H9 (cell line): ENCODE measurements around the gene ZNF451. TPM values are rescaled to one million over a fixed set of nuclear protein-coding genes. Genes with fewer than 3 reads are reported as not detected.
A peak's percentile ranks its signal among the peaks of the same experiment; 100 is the strongest.

Experiments used
- DNase-seq: peaks from one replicate; pipeline ENCODE4 v3.0.0-alpha.2; 2017
- H2AFZ ChIP-seq: one replicate; pipeline ENCODE4 v1.6.1; 2013; ENCODE audit warnings: mild to moderate bottlenecking, low read length, control low read depth, moderate library complexity
- H2AK5ac ChIP-seq: 2 replicates; pipeline ENCODE4 v1.6.1; 2013; ENCODE audit warnings: low read length, control low read depth, mixed read lengths; ENCODE audit not compliant: insufficient read length
- H2BK120ac ChIP-seq: one replicate; pipeline ENCODE4 v1.6.1; 2013; ENCODE audit warnings: low read depth, mild to moderate bottlenecking, low read length, control low read depth, inconsistent platforms; ENCODE audit not compliant: poor library complexity, severe bottlenecking
- H2BK12ac ChIP-seq: 2 replicates; pipeline ENCODE4 v1.6.1; 2013; ENCODE audit warnings: low read length, control low read depth, mixed read lengths, low read depth; ENCODE audit not compliant: insufficient read length
- H2BK15ac ChIP-seq: 2 replicates; pipeline ENCODE4 v1.6.1; 2013; ENCODE audit warnings: low read depth, low read length, control low read depth
- H2BK20ac ChIP-seq: one replicate; pipeline ENCODE4 v1.6.1; 2013; ENCODE audit warnings: low read depth, mild to moderate bottlenecking, low read length, control low read depth, inconsistent platforms; ENCODE audit not compliant: poor library complexity, severe bottlenecking
- H2BK5ac ChIP-seq: 2 replicates; pipeline ENCODE4 v1.6.1; 2013; ENCODE audit warnings: low read length, control low read depth, mixed read lengths; ENCODE audit not compliant: insufficient read length
- H3K14ac ChIP-seq: 2 replicates; pipeline ENCODE4 v1.6.1; 2013; ENCODE audit warnings: low read length, control low read depth; ENCODE audit not compliant: insufficient read depth
- H3K18ac ChIP-seq: 2 replicates; pipeline ENCODE4 v1.6.1; 2013; ENCODE audit warnings: low read depth, mild to moderate bottlenecking, mixed read lengths, low read length, control low read depth; ENCODE audit not compliant: insufficient read length
- H3K23ac ChIP-seq: 2 replicates; pipeline ENCODE4 v1.6.1; 2013; ENCODE audit warnings: low read length, control low read depth, mixed read lengths, low read depth; ENCODE audit not compliant: insufficient read length
- H3K23me2 ChIP-seq: 2 replicates; pipeline ENCODE4 v1.6.1; 2013; ENCODE audit warnings: low read depth, mild to moderate bottlenecking, mixed read lengths, low read length, control low read depth; ENCODE audit not compliant: insufficient read length, poor library complexity, severe bottlenecking
- H3K27ac ChIP-seq: 2 replicates; pipeline ENCODE4 v1.5.1; 2013; ENCODE audit warnings: low read length, control low read depth, mixed read lengths, low read depth; ENCODE audit not compliant: insufficient read length
- H3K27me3 ChIP-seq: 2 replicates; pipeline ENCODE4 v1.6.1; 2013; ENCODE audit warnings: low read length, control low read depth, inconsistent platforms; ENCODE audit not compliant: insufficient read depth
- H3K4ac ChIP-seq: 2 replicates; pipeline ENCODE4 v1.6.1; 2013; ENCODE audit warnings: low read depth, mild to moderate bottlenecking, control low read depth, inconsistent platforms, low read length, moderate library complexity
- H3K4me1 ChIP-seq: 2 replicates; pipeline ENCODE4 v1.6.1; 2013; ENCODE audit warnings: low read length, control low read depth, inconsistent platforms; ENCODE audit not compliant: insufficient read depth
- H3K4me2 ChIP-seq: 2 replicates; pipeline ENCODE4 v1.6.1; 2013; ENCODE audit warnings: low read length, control low read depth, mixed read lengths; ENCODE audit not compliant: insufficient read length, insufficient read depth
- H3K56ac ChIP-seq: 2 replicates; pipeline ENCODE4 v1.6.1; 2013; ENCODE audit warnings: low read depth, mild to moderate bottlenecking, mixed read lengths, low read length, control low read depth; ENCODE audit not compliant: insufficient read length
- H3K79me1 ChIP-seq: 2 replicates; pipeline ENCODE4 v1.6.1; 2013; ENCODE audit warnings: low read depth, mild to moderate bottlenecking, moderate library complexity, low read length, control low read depth, inconsistent platforms; ENCODE audit not compliant: insufficient read depth, poor library complexity, severe bottlenecking
- H3K79me2 ChIP-seq: 2 replicates; pipeline ENCODE4 v1.6.1; 2013; ENCODE audit warnings: low read length, control low read depth, inconsistent platforms; ENCODE audit not compliant: insufficient read depth
- H3K9ac ChIP-seq: 2 replicates; pipeline ENCODE4 v1.6.1; 2013; ENCODE audit warnings: low read length, control low read depth, mixed read lengths; ENCODE audit not compliant: insufficient read length; ENCODE audit errors: extremely low read depth
- H3K9me3 ChIP-seq: one replicate; pipeline ENCODE4 v1.6.1; 2013; ENCODE audit warnings: low read depth, low read length, inconsistent platforms; ENCODE audit not compliant: control insufficient read depth
- H3T11ph ChIP-seq: one replicate; pipeline ENCODE4 v1.6.1; 2013; ENCODE audit warnings: mild to moderate bottlenecking, low read length, control low read depth, inconsistent platforms
- H4K20me1 ChIP-seq: one replicate; pipeline ENCODE4 v1.6.1; 2013; ENCODE audit not compliant: control insufficient read depth, insufficient read length, insufficient read depth
- H4K5ac ChIP-seq: 2 replicates; pipeline ENCODE4 v1.6.1; 2013; ENCODE audit warnings: low read depth, mild to moderate bottlenecking, mixed read lengths, low read length, control low read depth; ENCODE audit not compliant: insufficient read length
- H4K8ac ChIP-seq: replicated peaks from 2 replicates; pipeline ENCODE4 v1.6.1; 2013; ENCODE audit warnings: low read length, control low read depth, mixed read lengths, low read depth; ENCODE audit not compliant: insufficient read length
- H4K91ac ChIP-seq: 2 replicates; pipeline ENCODE4 v1.6.1; 2013; ENCODE audit warnings: low read depth, mild to moderate bottlenecking, moderate library complexity, mixed read lengths, low read length, control low read depth; ENCODE audit not compliant: insufficient read length
- H3K27ac Mint-ChIP-seq, 3 experiments: 2 replicates in 2 of 3; 3 replicates in 1 of 3; pipeline ENCODE4 v1.8.0; 2020 to 2021; ENCODE audit warnings: mixed read lengths in 3 of 3, mild to moderate bottlenecking in 1 of 3, moderate library complexity in 1 of 3
- H3K27me3 Mint-ChIP-seq: 2 replicates; pipeline ENCODE4 v1.8.0; 2021; ENCODE audit warnings: low read depth, mild to moderate bottlenecking, moderate library complexity, mixed read lengths
- H3K36me3 Mint-ChIP-seq, 3 experiments: 2 replicates in 2 of 3; 3 replicates in 1 of 3; pipeline ENCODE4 v1.8.0; 2020 to 2021; ENCODE audit warnings: low read depth in 3 of 3, mixed read lengths in 3 of 3; ENCODE audit not compliant: insufficient read depth in 1 of 3
- H3K4me1 Mint-ChIP-seq, 2 experiments: 2 replicates each; pipeline ENCODE4 v1.8.0; 2020; ENCODE audit warnings: mixed read lengths in 2 of 2
- H3K4me3 Mint-ChIP-seq, 2 experiments: 2 replicates in 1 of 2; 3 replicates in 1 of 2; pipeline ENCODE4 v1.8.0; 2020 to 2021; ENCODE audit warnings: mild to moderate bottlenecking in 2 of 2, mixed read lengths in 2 of 2, moderate library complexity in 1 of 2
- H3K9me3 Mint-ChIP-seq, 2 experiments: 2 replicates in 1 of 2; 3 replicates in 1 of 2; pipeline ENCODE4 v1.8.0; 2020; ENCODE audit warnings: mild to moderate bottlenecking in 2 of 2, mixed read lengths in 2 of 2, moderate library complexity in 1 of 2
- WGBS: extraction: QIAGEN DNeasy Blood & Tissue Kit; methylation state at CpG from one replicate; pipeline ENCODE4 v1.1.7; 2013; ENCODE audit warnings: missing lambda C conversion rate, low lambda C conversion rate, mixed read lengths; ENCODE audit not compliant: insufficient read length; ENCODE audit errors: extremely low coverage; 5-methylcytosine and 5-hydroxymethylcytosine counted together
- total RNA-seq: library from RNA; stranded (reverse); gene quantifications from 2 replicates; pipeline ENCODE4 v1.2.1, GENCODE V29; 2021
- TF ChIP-seq, protein P1 (sequence below): fragments of 200-600 bp; sonication (generic); conservative IDR thresholded peaks from 3 replicates; pipeline ENCODE4 v1.8.0; 2021; ENCODE audit warnings: antibody characterized with exemption, mild to moderate bottlenecking

ZNF451 gene
- total RNA-seq, 1 experiment from 2014 or later, result 71.2 TPM

DNA sequence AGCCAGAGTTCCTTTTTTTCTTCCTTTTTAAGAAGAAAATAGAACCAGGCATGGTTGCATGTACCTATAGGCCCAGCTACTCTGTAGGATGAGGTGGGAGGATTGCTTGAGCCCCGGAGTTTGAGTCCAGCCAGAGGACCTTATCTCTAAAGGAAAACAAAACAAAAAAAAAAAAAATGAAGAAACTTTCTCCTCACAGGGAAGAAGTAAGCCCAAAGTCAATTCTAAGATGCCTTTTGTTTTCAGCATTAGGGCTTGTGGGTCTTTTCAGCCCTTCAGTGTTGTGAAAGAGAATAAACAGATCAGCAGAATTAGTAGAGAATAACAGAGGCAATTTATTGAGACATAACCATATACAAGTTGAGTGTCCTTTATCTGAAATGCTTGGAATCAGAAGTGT is 26.8 kb downstream of the ZNF451 start:
- Histone ChIP-seq H3K23ac (no peak overlapping the region), H3K23me2 (no peaks in the 10 kb centered on the region), H3T11ph (no peak overlapping the region), H2AFZ (no peak overlapping the region), H3K79me2 (peaks cover 2% of the 10 kb centered on the region; the same call in 1 of the 2 replicates), H4K91ac (no peak overlapping the region), H3K14ac (no peak overlapping the region), H4K5ac (no peak overlapping the region), H4K8ac (no peak overlapping the region), H3K27ac (no peak overlapping the region), H3K9me3 (no peaks in the 10 kb centered on the region), H3K79me1 (no peaks in the 10 kb centered on the region), H3K18ac (no peak overlapping the region), H2AK5ac (no peak overlapping the region), H3K9ac (no peak overlapping the region), H3K4me1 (no peaks in the 10 kb centered on the region), H3K4ac (no peak overlapping the region), H2BK15ac (no peak overlapping the region), H3K27me3 (no peaks in the 10 kb centered on the region), H3K4me2 (no peak overlapping the region), H2BK12ac (no peak overlapping the region), H4K20me1 (no peaks in the 10 kb centered on the region), H2BK120ac (no peak overlapping the region), H3K56ac (no peak overlapping the region), H2BK20ac (no peak overlapping the region), H2BK5ac (no peak overlapping the region)
- Mint-ChIP-seq H3K9me3 (peaks cover 0 to 3% of the 10 kb centered on the region in 2 experiments; a peak in 2 of 5 replicates), H3K36me3 (peaks cover 5 to 13% (median 10%) of the 10 kb centered on the region in 3 experiments), H3K27me3 (no peaks in the 10 kb centered on the region), H3K4me3 (no peak overlapping the region), H3K27ac (peak overlapping the region in 2 of 3 experiments; percentile 15 to 36; a peak in 2 of 7 replicates), H3K4me1 (peaks cover 6 to 7% of the 10 kb centered on the region in 2 experiments; a peak in 3 of 4 replicates)
- TF ChIP-seq, protein P1, sequence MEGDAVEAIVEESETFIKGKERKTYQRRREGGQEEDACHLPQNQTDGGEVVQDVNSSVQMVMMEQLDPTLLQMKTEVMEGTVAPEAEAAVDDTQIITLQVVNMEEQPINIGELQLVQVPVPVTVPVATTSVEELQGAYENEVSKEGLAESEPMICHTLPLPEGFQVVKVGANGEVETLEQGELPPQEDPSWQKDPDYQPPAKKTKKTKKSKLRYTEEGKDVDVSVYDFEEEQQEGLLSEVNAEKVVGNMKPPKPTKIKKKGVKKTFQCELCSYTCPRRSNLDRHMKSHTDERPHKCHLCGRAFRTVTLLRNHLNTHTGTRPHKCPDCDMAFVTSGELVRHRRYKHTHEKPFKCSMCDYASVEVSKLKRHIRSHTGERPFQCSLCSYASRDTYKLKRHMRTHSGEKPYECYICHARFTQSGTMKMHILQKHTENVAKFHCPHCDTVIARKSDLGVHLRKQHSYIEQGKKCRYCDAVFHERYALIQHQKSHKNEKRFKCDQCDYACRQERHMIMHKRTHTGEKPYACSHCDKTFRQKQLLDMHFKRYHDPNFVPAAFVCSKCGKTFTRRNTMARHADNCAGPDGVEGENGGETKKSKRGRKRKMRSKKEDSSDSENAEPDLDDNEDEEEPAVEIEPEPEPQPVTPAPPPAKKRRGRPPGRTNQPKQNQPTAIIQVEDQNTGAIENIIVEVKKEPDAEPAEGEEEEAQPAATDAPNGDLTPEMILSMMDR, result no peak
- no peak for DNase-seq
- WGBS, result no CpG with 5 or more reads among the region's 1 CpG
